ENCODE data around the gene RIPK4. TPM values are rescaled to one million over a fixed set of nuclear protein-coding genes. Genes with fewer than 3 reads are reported as not detected.

The RIPK4 gene
- total and polyA plus RNA-seq, 4 donors = 4.7 to 22.6 (median 8.5) TPM

DNA sequence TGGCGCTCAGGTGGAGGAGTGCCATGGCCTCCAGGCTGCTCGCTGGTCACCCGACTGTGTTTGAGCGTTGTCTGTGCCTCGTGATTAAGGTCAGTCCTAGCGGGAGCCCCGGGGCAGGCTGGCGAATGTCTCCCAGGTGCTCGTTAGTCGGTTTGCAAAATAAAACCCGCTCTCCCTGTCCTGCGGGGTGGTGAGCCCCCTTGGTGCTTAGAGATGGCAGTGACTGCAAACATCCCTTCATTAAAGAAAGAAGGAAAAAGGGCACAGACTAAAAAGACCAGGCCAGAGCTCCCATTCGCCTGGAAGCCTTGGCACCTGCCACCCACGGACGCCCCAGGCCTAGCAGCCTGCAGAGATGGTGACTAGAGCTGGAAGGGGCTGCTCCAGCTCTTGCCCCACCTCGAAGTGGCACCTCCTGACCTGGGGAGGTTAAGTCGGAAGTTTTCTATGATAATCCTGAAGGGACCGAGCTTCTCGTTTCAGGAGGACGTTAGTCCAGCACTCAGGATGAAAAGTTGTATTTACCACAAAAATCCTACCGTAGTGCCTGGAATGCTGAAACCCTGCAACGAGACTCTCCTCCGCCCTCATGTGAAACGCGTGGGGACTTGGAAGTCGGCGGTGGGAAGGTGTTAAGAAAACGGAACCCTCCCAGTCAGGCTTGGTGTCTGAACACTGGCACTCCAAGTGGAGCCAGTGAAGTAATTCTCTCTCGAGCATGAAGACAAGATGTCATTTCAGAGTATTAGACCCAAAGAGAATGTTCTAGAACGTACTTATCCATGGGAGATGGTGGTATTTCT lies 24.6 kb downstream of the RIPK4 start:
- no peak for DNase-seq (ENCODE audit: low spot score)
- Histone ChIP-seq H3K27ac (ENCODE audit: low read depth in 1 of 2, low read length in 2 of 2) (no peak overlapping the region), H3K4me1 (ENCODE audit: control insufficient read depth in 4 of 4, insufficient read depth in 4 of 4, low read length in 3 of 4) (no peaks in the 10 kb centered on the region), H3K4me3 (ENCODE audit: low read depth in 1 of 3, low read length in 3 of 3) (no peak overlapping the region), H3K9me3 (ENCODE audit: control insufficient read depth in 4 of 4, low read length in 3 of 4) (peaks cover 0 to 6% (median under 1%) of the 10 kb centered on the region in 4 donors), H3K9ac (ENCODE audit: low read depth in 1 of 2, low read length in 2 of 2) (no peak overlapping the region), H3K36me3 (ENCODE audit: control insufficient read depth in 4 of 4, insufficient read depth in 3 of 4, low read depth in 1 of 4, low read length in 3 of 4) (peaks cover 26 to 88% (median 49%) of the 10 kb centered on the region in 4 donors), H3K27me3 (ENCODE audit: control insufficient read depth in 4 of 4, insufficient read depth in 4 of 4, low read length in 3 of 4) (no peaks in the 10 kb centered on the region)
- 91% methylated on average over 30 of the region's 30 CpGs for WGBS
- TF ChIP-seq FOXA1 (IDR thresholded peaks at IDR 0.05) (no peak), FOXA2 (IDR thresholded peaks at IDR 0.05) (no peak), YY1 (IDR thresholded peaks at IDR 0.05) (no peak), HNF4A (conservative IDR thresholded peaks at IDR 0.05) (no peak), HNF4G (IDR thresholded peaks at IDR 0.05) (no peak), NR2F2 (IDR thresholded peaks at IDR 0.05) (no peak), SP1 (IDR thresholded peaks at IDR 0.05) (no peak), EGR1 (IDR thresholded peaks at IDR 0.05; ENCODE audit: low read depth in 2 of 2) (no peak), RXRA (IDR thresholded peaks at IDR 0.05) (no peak), JUND (IDR thresholded peaks at IDR 0.05) (no peak)

DNA sequence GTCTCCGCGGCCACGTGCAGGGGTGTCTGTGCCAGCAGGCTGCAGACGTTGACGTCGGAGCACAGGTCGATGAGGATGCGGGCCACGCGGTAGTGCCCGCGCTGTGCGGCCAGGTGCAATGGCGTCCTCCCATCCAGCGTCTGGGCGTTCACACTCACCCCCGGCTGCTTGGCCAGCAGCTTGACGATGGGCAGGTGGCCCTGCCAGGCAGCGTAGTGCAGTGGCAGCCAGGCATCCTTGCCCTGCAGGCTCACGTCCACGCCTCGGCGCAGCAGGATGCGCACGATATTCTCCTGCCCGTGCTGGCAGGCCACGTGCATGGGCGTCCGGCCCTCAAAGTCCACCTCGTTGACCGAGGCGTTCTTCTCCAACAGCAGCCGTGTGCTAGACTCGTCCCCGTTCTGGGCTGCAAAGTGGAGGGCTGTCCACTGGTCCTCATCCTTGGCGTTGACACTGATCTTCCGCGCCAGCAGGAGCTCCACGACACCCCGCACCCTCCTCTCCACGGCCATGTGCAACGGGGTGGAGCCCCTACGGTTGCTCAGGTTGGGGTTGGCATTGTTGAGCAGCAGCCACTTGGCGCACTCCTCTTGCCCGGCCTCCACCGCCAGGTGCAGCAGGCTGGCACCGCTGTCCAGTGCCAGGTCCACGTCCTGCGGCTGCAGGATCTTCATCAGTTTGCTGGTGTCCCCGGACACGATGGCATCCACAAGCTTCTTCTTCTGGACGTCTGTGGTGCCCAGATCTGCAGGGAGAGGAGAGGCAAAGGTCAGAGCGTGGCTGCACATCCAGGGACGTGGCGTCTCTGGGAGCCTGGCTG lies 25.4 kb downstream of the RIPK4 start:
- H3K4me1 ChIP-seq (ENCODE audit: control insufficient read depth in 4 of 4, insufficient read depth in 4 of 4, low read length in 3 of 4) = no peaks in the 10 kb centered on the region
- no peak overlapping the region for H3K27ac ChIP-seq (ENCODE audit: low read depth in 1 of 2, low read length in 2 of 2)
- H3K9ac ChIP-seq (ENCODE audit: low read depth in 1 of 2, low read length in 2 of 2) = no peak overlapping the region
- no peak overlapping the region for H3K4me3 ChIP-seq (ENCODE audit: low read depth in 1 of 3, low read length in 3 of 3)
- peaks cover 26 to 80% (median 46%) of the 10 kb centered on the region in 4 donors for H3K36me3 ChIP-seq (ENCODE audit: control insufficient read depth in 4 of 4, insufficient read depth in 3 of 4, low read depth in 1 of 4, low read length in 3 of 4)
- no peak for DNase-seq (ENCODE audit: low spot score)
- peaks cover 0 to 6% (median under 1%) of the 10 kb centered on the region in 4 donors for H3K9me3 ChIP-seq (ENCODE audit: control insufficient read depth in 4 of 4, low read length in 3 of 4)
- H3K27me3 ChIP-seq (ENCODE audit: control insufficient read depth in 4 of 4, insufficient read depth in 4 of 4, low read length in 3 of 4) = no peaks in the 10 kb centered on the region
- 93% methylated on average over 55 of the region's 55 CpGs for WGBS
- TF ChIP-seq FOXA1 (IDR thresholded peaks at IDR 0.05) (no peak), TAF1 (conservative IDR thresholded peaks at IDR 0.05) (no peak), NR2F2 (IDR thresholded peaks at IDR 0.05) (no peak), RXRA (IDR thresholded peaks at IDR 0.05) (no peak), EGR1 (IDR thresholded peaks at IDR 0.05; ENCODE audit: low read depth in 2 of 2) (no peak), GABPA (IDR thresholded peaks at IDR 0.05 in 1 of 2, conservative IDR thresholded peaks at IDR 0.05 in 1 of 2) (no peak)
- TF ChIP-seq, protein P1, sequence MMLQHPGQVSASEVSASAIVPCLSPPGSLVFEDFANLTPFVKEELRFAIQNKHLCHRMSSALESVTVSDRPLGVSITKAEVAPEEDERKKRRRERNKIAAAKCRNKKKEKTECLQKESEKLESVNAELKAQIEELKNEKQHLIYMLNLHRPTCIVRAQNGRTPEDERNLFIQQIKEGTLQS (IDR thresholded peaks at IDR 0.05) = no peak

DNA sequence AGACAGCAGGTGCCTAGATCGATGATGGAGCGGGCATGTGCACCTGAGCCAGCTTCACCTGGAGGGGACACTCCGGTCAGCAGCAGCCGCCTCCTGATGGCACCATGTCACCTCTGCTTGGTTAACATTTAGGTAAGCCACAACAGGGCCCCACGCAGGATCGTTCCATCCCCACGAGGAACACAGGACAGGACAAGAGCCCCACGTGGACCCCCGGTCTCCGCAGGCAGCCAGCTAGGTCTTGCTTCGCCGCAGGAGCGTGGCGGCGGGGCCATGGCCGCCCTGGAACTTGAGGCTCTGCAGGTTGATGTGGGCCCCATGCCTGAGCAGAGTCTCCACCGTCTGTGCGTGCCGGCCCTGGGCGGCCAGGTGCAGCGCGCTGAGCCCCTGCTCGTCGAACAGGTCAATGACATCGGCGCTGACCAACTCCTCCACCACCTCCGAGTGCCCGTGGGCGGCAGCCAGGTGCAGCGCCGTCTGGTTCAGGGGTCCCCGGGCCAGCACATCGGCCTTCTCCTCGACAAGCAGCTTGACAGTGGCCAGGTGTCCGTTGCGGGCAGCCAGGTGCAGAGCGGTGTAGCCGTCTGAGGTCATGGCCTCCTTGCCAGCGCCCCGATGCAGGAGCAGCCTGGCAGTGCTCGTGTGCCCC lies 26.1 kb downstream of the RIPK4 start:
- peaks cover 23 to 73% (median 44%) of the 10 kb centered on the region in 4 donors for H3K36me3 ChIP-seq (ENCODE audit: control insufficient read depth in 4 of 4, insufficient read depth in 3 of 4, low read depth in 1 of 4, low read length in 3 of 4)
- WGBS = 96% methylated on average over 41 of the region's 41 CpGs
- H3K4me1 ChIP-seq (ENCODE audit: control insufficient read depth in 4 of 4, insufficient read depth in 4 of 4, low read length in 3 of 4) = no peaks in the 10 kb centered on the region
- no peak overlapping the region for H3K9ac ChIP-seq (ENCODE audit: low read depth in 1 of 2, low read length in 2 of 2)
- no peak for DNase-seq (ENCODE audit: low spot score)
- no peaks in the 10 kb centered on the region for H3K27me3 ChIP-seq (ENCODE audit: control insufficient read depth in 4 of 4, insufficient read depth in 4 of 4, low read length in 3 of 4)
- H3K9me3 ChIP-seq (ENCODE audit: control insufficient read depth in 4 of 4, low read length in 3 of 4) = peaks cover 0 to 6% (median under 1%) of the 10 kb centered on the region in 4 donors
- no peak overlapping the region for H3K4me3 ChIP-seq (ENCODE audit: low read depth in 1 of 3, low read length in 3 of 3)
- no peak overlapping the region for H3K27ac ChIP-seq (ENCODE audit: low read depth in 1 of 2, low read length in 2 of 2)
- no peak for TF ChIP-seq JUND (IDR thresholded peaks at IDR 0.05)
- TF ChIP-seq RXRA (IDR thresholded peaks at IDR 0.05) = no peak
- TF ChIP-seq, protein P1 (IDR thresholded peaks at IDR 0.05) = no peak
- TF ChIP-seq NR2F2 (IDR thresholded peaks at IDR 0.05) = no peak
- TF ChIP-seq GABPA (IDR thresholded peaks at IDR 0.05 in 1 of 2, conservative IDR thresholded peaks at IDR 0.05 in 1 of 2) = no peak
- TF ChIP-seq SP1 (IDR thresholded peaks at IDR 0.05) = no peak
- no peak for TF ChIP-seq HNF4A (conservative IDR thresholded peaks at IDR 0.05)
- TF ChIP-seq, protein P2, sequence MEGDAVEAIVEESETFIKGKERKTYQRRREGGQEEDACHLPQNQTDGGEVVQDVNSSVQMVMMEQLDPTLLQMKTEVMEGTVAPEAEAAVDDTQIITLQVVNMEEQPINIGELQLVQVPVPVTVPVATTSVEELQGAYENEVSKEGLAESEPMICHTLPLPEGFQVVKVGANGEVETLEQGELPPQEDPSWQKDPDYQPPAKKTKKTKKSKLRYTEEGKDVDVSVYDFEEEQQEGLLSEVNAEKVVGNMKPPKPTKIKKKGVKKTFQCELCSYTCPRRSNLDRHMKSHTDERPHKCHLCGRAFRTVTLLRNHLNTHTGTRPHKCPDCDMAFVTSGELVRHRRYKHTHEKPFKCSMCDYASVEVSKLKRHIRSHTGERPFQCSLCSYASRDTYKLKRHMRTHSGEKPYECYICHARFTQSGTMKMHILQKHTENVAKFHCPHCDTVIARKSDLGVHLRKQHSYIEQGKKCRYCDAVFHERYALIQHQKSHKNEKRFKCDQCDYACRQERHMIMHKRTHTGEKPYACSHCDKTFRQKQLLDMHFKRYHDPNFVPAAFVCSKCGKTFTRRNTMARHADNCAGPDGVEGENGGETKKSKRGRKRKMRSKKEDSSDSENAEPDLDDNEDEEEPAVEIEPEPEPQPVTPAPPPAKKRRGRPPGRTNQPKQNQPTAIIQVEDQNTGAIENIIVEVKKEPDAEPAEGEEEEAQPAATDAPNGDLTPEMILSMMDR (IDR thresholded peaks at IDR 0.05; ENCODE audit: low read depth, low read length, missing input control) = no peak
- TF ChIP-seq, protein P3, sequence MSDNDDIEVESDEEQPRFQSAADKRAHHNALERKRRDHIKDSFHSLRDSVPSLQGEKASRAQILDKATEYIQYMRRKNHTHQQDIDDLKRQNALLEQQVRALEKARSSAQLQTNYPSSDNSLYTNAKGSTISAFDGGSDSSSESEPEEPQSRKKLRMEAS (IDR thresholded peaks at IDR 0.05) = no peak
- no peak for TF ChIP-seq FOXA1 (IDR thresholded peaks at IDR 0.05)
- TF ChIP-seq, protein P4, sequence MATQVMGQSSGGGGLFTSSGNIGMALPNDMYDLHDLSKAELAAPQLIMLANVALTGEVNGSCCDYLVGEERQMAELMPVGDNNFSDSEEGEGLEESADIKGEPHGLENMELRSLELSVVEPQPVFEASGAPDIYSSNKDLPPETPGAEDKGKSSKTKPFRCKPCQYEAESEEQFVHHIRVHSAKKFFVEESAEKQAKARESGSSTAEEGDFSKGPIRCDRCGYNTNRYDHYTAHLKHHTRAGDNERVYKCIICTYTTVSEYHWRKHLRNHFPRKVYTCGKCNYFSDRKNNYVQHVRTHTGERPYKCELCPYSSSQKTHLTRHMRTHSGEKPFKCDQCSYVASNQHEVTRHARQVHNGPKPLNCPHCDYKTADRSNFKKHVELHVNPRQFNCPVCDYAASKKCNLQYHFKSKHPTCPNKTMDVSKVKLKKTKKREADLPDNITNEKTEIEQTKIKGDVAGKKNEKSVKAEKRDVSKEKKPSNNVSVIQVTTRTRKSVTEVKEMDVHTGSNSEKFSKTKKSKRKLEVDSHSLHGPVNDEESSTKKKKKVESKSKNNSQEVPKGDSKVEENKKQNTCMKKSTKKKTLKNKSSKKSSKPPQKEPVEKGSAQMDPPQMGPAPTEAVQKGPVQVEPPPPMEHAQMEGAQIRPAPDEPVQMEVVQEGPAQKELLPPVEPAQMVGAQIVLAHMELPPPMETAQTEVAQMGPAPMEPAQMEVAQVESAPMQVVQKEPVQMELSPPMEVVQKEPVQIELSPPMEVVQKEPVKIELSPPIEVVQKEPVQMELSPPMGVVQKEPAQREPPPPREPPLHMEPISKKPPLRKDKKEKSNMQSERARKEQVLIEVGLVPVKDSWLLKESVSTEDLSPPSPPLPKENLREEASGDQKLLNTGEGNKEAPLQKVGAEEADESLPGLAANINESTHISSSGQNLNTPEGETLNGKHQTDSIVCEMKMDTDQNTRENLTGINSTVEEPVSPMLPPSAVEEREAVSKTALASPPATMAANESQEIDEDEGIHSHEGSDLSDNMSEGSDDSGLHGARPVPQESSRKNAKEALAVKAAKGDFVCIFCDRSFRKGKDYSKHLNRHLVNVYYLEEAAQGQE (IDR thresholded peaks at IDR 0.05) = no peak
- no peak for TF ChIP-seq YY1 (IDR thresholded peaks at IDR 0.05)
- no peak for TF ChIP-seq RAD21 (IDR thresholded peaks at IDR 0.05)
- TF ChIP-seq FOXA2 (IDR thresholded peaks at IDR 0.05) = no peak
- TF ChIP-seq TAF1 (conservative IDR thresholded peaks at IDR 0.05) = no peak
